HL-60 (cell line): ENCODE measurements around the gene TFR2.
"Not testable (repeated sequence)": the region's sequence is repeated elsewhere in the genome, so short reads cannot be mapped to it uniquely, and the experiment has no call there.

ENCODE experiments used
- DNase-seq, 2 experiments: peaks; one replicate each; pipeline ENCODE4 v3.0.0-alpha.2; 2010 to 2020; ENCODE audit warnings: low read depth in 1 of 2, low spot score in 1 of 2
- H3K27ac ChIP-seq: fragments of 250-450 bp; sonication (Bioruptor Pico); replicated peaks from 2 replicates; pipeline ENCODE4 v1.5.1; 2020; ENCODE audit warnings: mild to moderate bottlenecking, moderate library complexity
- H3K27me3 ChIP-seq: fragments of 250-450 bp; sonication (Bioruptor Pico); 2 replicates; pipeline ENCODE4 v1.5.1; 2021; ENCODE audit warnings: mild to moderate bottlenecking, moderate library complexity; ENCODE audit not compliant: insufficient read depth, poor library complexity, severe bottlenecking
- H3K4me3 ChIP-seq: replicated peaks from 2 replicates; pipeline ENCODE4 v1.5.1; 2011; ENCODE audit warnings: mild to moderate bottlenecking, control low read depth, low read length; ENCODE audit not compliant: insufficient read depth
- CTCF ChIP-seq: IDR thresholded peaks from one replicate; pipeline ENCODE4 v1.5.1; 2011; ENCODE audit warnings: low read length, control low read depth, inconsistent platforms; ENCODE audit not compliant: insufficient read depth
- GABPA ChIP-seq: IDR thresholded peaks from 2 replicates; pipeline ENCODE4 v1.6.1; 2012; ENCODE audit warnings: low read depth
- POLR2AphosphoS5 ChIP-seq: IDR thresholded peaks from 2 replicates; pipeline ENCODE4 v1.6.1; 2012; ENCODE audit warnings: low read depth
- SPI1 ChIP-seq: IDR thresholded peaks from 2 replicates; pipeline ENCODE4 v1.6.1; 2012; ENCODE audit warnings: low read depth, mild to moderate bottlenecking, borderline replicate concordance
- TF ChIP-seq, protein P1 (sequence below): IDR thresholded peaks from 2 replicates; pipeline ENCODE4 v1.6.1; 2012; ENCODE audit warnings: low read depth; ENCODE audit not compliant: insufficient replicate concordance

The TFR2 gene

DNA sequence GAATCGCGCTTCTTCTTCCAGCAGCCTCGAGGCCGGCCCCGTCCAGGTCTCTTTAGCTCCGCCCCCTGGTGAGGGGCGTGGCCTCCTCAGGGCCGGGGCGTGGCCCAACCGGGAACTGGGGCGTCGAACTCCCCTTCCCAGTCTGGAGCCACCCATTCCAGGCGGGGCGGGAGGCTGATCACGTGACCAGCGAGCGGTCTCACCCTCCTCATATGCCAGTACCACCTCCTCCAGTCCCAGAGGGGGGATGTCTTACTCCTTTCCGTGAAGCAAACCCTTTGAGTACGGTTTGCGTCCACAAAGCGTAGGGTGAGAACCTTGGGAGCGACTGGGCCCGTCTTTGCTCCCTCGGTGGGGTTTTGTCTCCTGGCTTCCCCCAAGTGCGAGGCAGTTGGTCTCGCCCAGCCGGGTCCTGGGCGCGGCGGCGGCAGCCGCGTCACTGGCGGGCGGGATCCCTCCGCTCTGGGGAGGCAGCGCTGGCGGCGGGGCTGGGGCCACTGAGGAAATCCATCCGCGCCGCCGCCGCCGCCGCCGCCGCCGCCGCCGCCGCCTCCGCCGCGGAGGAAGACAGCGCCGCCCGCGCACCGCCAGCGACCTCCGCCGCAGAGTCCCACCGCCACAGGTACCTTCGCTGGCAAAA is 32.1 kb upstream of the TFR2 start, which contains the start of gene GNB2:
Gene GNB2, plus strand, starts transcription at position 439 of the 640 bp plus-strand sequence. CDS start 2,526 bp downstream, outside the sequence.
- DNase-seq: peak; percentile 98 to 99
- Histone ChIP-seq H3K27me3 (no peaks in the 10 kb centered on the region), H3K27ac (peak within 1 kb of the TSS; percentile 99), H3K4me3 (peak within 1 kb of the TSS; percentile 89)
- no peak for TF ChIP-seq SPI1
- 0 out of 2 replicates have a peak, but pooled peaks have one; percentile 31 for TF ChIP-seq GABPA
- TF ChIP-seq, protein P1, sequence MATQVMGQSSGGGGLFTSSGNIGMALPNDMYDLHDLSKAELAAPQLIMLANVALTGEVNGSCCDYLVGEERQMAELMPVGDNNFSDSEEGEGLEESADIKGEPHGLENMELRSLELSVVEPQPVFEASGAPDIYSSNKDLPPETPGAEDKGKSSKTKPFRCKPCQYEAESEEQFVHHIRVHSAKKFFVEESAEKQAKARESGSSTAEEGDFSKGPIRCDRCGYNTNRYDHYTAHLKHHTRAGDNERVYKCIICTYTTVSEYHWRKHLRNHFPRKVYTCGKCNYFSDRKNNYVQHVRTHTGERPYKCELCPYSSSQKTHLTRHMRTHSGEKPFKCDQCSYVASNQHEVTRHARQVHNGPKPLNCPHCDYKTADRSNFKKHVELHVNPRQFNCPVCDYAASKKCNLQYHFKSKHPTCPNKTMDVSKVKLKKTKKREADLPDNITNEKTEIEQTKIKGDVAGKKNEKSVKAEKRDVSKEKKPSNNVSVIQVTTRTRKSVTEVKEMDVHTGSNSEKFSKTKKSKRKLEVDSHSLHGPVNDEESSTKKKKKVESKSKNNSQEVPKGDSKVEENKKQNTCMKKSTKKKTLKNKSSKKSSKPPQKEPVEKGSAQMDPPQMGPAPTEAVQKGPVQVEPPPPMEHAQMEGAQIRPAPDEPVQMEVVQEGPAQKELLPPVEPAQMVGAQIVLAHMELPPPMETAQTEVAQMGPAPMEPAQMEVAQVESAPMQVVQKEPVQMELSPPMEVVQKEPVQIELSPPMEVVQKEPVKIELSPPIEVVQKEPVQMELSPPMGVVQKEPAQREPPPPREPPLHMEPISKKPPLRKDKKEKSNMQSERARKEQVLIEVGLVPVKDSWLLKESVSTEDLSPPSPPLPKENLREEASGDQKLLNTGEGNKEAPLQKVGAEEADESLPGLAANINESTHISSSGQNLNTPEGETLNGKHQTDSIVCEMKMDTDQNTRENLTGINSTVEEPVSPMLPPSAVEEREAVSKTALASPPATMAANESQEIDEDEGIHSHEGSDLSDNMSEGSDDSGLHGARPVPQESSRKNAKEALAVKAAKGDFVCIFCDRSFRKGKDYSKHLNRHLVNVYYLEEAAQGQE: no peak
- TF ChIP-seq CTCF: no peak
- TF ChIP-seq POLR2AphosphoS5: 0 out of 2 replicates have a peak, but pooled peaks have one; percentile 34

DNA sequence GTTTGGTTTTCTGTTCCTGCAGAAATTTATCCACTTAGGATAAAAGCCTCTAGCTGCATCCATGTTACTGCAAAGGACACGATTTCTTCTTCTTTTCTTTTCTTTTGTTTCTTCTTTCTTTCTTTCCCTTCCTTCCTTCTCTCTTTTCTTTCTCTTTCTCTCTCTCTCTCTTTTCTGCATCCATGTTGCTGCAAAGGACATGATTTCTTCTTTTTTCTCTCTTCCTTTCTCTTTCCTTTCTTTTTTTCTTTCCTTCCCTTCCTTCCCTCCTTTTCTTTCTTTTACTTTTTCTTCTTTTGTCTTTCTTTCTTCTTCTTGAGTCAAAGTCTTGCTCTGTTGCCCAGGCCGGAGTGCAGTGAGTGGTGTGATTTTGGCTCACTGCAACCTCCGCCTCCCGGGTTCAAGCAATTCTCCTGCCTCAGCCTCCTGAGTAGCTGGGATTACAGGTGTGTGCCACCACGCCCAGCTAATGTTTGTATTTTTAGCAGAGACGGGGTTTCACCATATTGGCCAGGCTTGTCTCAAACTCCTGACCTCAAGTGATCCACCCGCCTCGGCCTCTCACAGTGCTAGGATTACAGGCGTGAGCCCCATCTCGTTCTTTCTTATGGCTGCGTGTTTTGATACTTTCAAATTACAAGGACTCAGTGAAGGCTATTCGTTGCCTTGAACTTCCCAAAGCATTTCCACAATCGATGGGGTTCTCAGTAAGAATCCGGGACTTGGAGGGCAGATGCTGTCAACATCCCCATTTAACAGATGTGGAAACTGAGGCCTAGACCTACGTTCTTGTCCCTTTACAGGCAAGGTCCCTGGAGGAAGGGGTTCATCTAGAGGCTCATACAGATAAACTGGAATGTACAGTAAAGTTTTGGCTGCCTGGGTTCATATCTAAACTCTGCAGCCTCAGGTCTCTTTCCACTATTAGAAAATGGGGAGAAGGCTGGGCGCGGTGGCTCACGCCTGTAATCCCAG is 30.3 kb upstream of the TFR2 start:
- no peak for TF ChIP-seq CTCF
- no peak for TF ChIP-seq GABPA
- TF ChIP-seq, protein P1: no peak
- no peak for TF ChIP-seq SPI1
- TF ChIP-seq POLR2AphosphoS5: no peak
- Histone ChIP-seq H3K27ac (no peak overlapping the region), H3K4me3 (no peak overlapping the region), H3K27me3 (no peaks in the 10 kb centered on the region)
- no peak for DNase-seq

- Histone ChIP-seq H3K27me3 (no peaks in the 10 kb centered on the region), H3K4me3 (no peak overlapping the region), H3K27ac (no peak overlapping the region)
- DNase-seq: no peak
- no peak for TF ChIP-seq CTCF
- TF ChIP-seq, protein P1: no peak
- TF ChIP-seq SPI1: peak; percentile 76; the same call in 1 of the 2 replicates
- TF ChIP-seq GABPA: no peak
- TF ChIP-seq POLR2AphosphoS5: no peak
Observed at GRCh38 chr7:100670074-100670473, 28.7 kb upstream of the TFR2 start.

DNA sequence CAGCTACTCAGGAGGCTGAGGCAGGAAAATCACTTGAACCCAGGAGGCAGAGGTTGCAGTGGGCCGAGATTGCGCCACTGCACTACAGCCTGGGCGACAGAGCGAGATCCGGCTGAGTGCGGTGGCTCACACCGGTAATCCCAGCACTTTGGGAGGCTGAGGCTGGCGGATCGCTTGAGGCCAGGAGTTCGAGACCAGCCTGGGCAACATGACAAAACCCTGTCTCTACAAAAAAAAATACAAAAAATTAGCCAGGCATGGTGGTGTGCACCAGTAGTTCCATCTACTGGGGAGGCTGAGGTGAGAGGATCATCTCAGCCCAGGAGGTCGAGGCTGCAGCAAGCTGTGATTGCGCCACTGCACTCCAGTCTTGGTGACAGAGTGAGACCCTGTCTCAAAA is 27.8 kb upstream of the TFR2 start:
- not testable (repeated sequence) for H3K27ac ChIP-seq, DNase-seq, H3K4me3 ChIP-seq, H3K27me3 ChIP-seq
